ENCODE measurements around the gene CFB. TPM values are rescaled to one million over a fixed set of nuclear protein-coding genes. Genes with fewer than 3 reads are reported as not detected.
"Not testable (repeated sequence)": the region's sequence is repeated elsewhere in the genome, so short reads cannot be mapped to it uniquely, and the experiment has no call there.

CFB gene
- total RNA-seq, 1 experiment from 2014 or later = 0.31 TPM

DNA sequence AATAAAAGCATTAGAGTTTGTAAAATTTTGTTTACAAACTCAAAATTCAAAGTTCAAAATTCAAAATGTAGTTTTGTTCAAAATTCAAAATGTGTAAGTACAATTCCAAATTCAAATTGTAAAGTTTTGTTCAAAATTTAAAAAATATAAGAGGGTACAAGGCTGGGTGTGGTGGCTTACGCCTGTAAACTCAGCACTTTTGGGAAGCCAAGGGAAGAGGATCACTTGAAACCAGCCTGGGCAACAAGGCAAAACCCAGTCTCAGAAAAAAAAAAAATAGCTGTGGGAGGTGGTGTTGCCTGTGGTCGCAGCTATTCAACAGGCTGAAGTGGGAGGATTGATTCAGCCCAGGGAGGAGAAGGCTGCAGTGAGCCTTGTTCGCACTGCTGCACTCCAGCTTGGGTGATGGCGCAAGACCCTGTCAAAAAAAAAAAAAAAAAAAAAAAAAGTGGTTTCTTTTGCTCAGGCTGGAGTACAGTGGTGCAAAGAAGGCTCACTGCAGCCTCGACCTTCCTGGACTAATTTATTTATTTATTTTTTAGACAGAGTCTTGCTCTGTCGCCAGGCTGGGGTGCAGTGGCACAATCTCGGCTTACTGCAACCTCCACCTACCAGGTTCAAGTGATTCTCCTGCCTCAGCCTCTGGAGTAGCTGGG lies 38.6 kb upstream of the CFB start:
- H3K9me3 Mint-ChIP-seq = no peaks in the 10 kb centered on the region; a peak in 1 of 5 replicates
- Histone ChIP-seq H3K4me1 (ENCODE audit: insufficient read depth, low read length) (no peaks in the 10 kb centered on the region; the same call in 1 of the 2 replicates), H4K20me1 (ENCODE audit: control insufficient read depth, insufficient read depth, insufficient read length) (no peaks in the 10 kb centered on the region), H3K23me2 (ENCODE audit: insufficient read length, low read depth, low read length, poor library complexity, severe bottlenecking) (no peaks in the 10 kb centered on the region), H2BK5ac (ENCODE audit: insufficient read length, low read length) (no peak overlapping the region), H3K27ac (ENCODE audit: insufficient read length, low read depth, low read length) (no peak overlapping the region), H3K9me3 (ENCODE audit: control insufficient read depth, low read depth, low read length) (no peaks in the 10 kb centered on the region), H2AFZ (ENCODE audit: low read length) (no peak overlapping the region), H3K23ac (ENCODE audit: insufficient read length, low read depth, low read length) (no peak overlapping the region), H2BK15ac (ENCODE audit: low read depth, low read length) (no peak overlapping the region), H3K14ac (ENCODE audit: insufficient read depth, low read length) (no peak overlapping the region), H3K4ac (ENCODE audit: low read depth, low read length) (no peak overlapping the region), H3K79me2 (ENCODE audit: insufficient read depth, low read length) (no peaks in the 10 kb centered on the region), H3T11ph (ENCODE audit: low read length) (no peak overlapping the region), H3K18ac (ENCODE audit: insufficient read length, low read depth, low read length) (no peak overlapping the region), H2BK20ac (ENCODE audit: low read depth, low read length, poor library complexity, severe bottlenecking) (no peak overlapping the region), H2BK120ac (ENCODE audit: low read depth, low read length, poor library complexity, severe bottlenecking) (no peak overlapping the region), H3K56ac (ENCODE audit: insufficient read length, low read depth, low read length) (no peak overlapping the region), H2AK5ac (ENCODE audit: insufficient read length, low read length) (no peak overlapping the region), H4K5ac (ENCODE audit: insufficient read length, low read depth, low read length) (no peak overlapping the region), H3K79me1 (ENCODE audit: insufficient read depth, low read depth, low read length, poor library complexity, severe bottlenecking) (no peaks in the 10 kb centered on the region), H4K91ac (ENCODE audit: insufficient read length, low read depth, low read length) (no peak overlapping the region), H3K4me2 (ENCODE audit: insufficient read depth, insufficient read length, low read length) (no peak overlapping the region), H4K8ac (replicated peaks; ENCODE audit: insufficient read length, low read depth, low read length) (no peak overlapping the region), H3K9ac (ENCODE audit: extremely low read depth, insufficient read length, low read length) (no peak overlapping the region), H2BK12ac (ENCODE audit: insufficient read length, low read depth, low read length) (no peak overlapping the region), H3K27me3 (ENCODE audit: insufficient read depth, low read length) (no peaks in the 10 kb centered on the region)
- no CpG with 5 or more reads among the region's 7 CpGs for WGBS (ENCODE audit: extremely low coverage, insufficient read length, low lambda C conversion rate)
- H3K36me3 Mint-ChIP-seq (ENCODE audit: insufficient read depth in 1 of 3, low read depth in 3 of 3) = no peaks in the 10 kb centered on the region
- no peak for DNase-seq
- H3K4me3 Mint-ChIP-seq = no peak overlapping the region
- peaks cover 17 to 23% of the 10 kb centered on the region in 2 experiments for H3K4me1 Mint-ChIP-seq
- no peak overlapping the region for H3K27ac Mint-ChIP-seq
- peaks cover under 1% of the 10 kb centered on the region for H3K27me3 Mint-ChIP-seq (ENCODE audit: low read depth)
- TF ChIP-seq, protein P1, sequence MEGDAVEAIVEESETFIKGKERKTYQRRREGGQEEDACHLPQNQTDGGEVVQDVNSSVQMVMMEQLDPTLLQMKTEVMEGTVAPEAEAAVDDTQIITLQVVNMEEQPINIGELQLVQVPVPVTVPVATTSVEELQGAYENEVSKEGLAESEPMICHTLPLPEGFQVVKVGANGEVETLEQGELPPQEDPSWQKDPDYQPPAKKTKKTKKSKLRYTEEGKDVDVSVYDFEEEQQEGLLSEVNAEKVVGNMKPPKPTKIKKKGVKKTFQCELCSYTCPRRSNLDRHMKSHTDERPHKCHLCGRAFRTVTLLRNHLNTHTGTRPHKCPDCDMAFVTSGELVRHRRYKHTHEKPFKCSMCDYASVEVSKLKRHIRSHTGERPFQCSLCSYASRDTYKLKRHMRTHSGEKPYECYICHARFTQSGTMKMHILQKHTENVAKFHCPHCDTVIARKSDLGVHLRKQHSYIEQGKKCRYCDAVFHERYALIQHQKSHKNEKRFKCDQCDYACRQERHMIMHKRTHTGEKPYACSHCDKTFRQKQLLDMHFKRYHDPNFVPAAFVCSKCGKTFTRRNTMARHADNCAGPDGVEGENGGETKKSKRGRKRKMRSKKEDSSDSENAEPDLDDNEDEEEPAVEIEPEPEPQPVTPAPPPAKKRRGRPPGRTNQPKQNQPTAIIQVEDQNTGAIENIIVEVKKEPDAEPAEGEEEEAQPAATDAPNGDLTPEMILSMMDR (conservative IDR thresholded peaks at IDR 0.05) = no peak

DNA sequence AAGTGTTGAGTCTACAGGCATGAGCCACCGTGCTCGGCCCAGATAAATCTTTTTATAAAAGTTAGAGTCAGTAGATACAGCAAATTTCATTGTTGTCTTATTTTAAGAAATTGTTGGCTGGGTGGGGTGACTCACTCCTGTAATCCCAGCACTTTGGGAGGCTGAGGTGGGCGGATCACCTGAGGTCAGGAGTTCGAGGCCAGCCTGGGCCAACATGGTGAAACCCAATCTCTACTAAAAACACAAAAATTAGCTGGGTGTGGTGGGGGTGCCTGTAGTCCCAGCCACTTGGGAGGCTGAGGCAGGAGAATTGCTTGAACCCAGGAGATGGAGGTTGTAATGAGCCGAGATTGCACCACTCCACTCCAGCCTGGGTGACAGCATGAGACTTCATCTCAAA lies 37.6 kb upstream of the CFB start:
- H2BK5ac ChIP-seq (ENCODE audit: insufficient read length, low read length); H3K18ac ChIP-seq (ENCODE audit: insufficient read length, low read depth, low read length); H3K4me3 Mint-ChIP-seq; H3K23ac ChIP-seq (ENCODE audit: insufficient read length, low read depth, low read length); H3K56ac ChIP-seq (ENCODE audit: insufficient read length, low read depth, low read length); H2AK5ac ChIP-seq (ENCODE audit: insufficient read length, low read length); H3K14ac ChIP-seq (ENCODE audit: insufficient read depth, low read length); H4K5ac ChIP-seq (ENCODE audit: insufficient read length, low read depth, low read length); H2BK120ac ChIP-seq (ENCODE audit: low read depth, low read length, poor library complexity, severe bottlenecking); H2BK12ac ChIP-seq (ENCODE audit: insufficient read length, low read depth, low read length); H3K27ac ChIP-seq (ENCODE audit: insufficient read length, low read depth, low read length); H3K9me3 Mint-ChIP-seq; H2AFZ ChIP-seq (ENCODE audit: low read length); H4K8ac ChIP-seq (replicated peaks; ENCODE audit: insufficient read length, low read depth, low read length); H3K9ac ChIP-seq (ENCODE audit: extremely low read depth, insufficient read length, low read length); H3K23me2 ChIP-seq (ENCODE audit: insufficient read length, low read depth, low read length, poor library complexity, severe bottlenecking); H3T11ph ChIP-seq (ENCODE audit: low read length); H3K79me2 ChIP-seq (ENCODE audit: insufficient read depth, low read length); H3K36me3 Mint-ChIP-seq (ENCODE audit: insufficient read depth in 1 of 3, low read depth in 3 of 3); H3K27ac Mint-ChIP-seq; H3K4me1 ChIP-seq (ENCODE audit: insufficient read depth, low read length); H4K91ac ChIP-seq (ENCODE audit: insufficient read length, low read depth, low read length); DNase-seq; H2BK15ac ChIP-seq (ENCODE audit: low read depth, low read length); H3K27me3 Mint-ChIP-seq (ENCODE audit: low read depth); H3K27me3 ChIP-seq (ENCODE audit: insufficient read depth, low read length); H3K4me2 ChIP-seq (ENCODE audit: insufficient read depth, insufficient read length, low read length); H3K4ac ChIP-seq (ENCODE audit: low read depth, low read length); H3K9me3 ChIP-seq (ENCODE audit: control insufficient read depth, low read depth, low read length); H3K79me1 ChIP-seq (ENCODE audit: insufficient read depth, low read depth, low read length, poor library complexity, severe bottlenecking); H2BK20ac ChIP-seq (ENCODE audit: low read depth, low read length, poor library complexity, severe bottlenecking); H4K20me1 ChIP-seq (ENCODE audit: control insufficient read depth, insufficient read depth, insufficient read length): not testable (repeated sequence)
- no CpG with 5 or more reads among the region's 5 CpGs for WGBS (ENCODE audit: extremely low coverage, insufficient read length, low lambda C conversion rate)
- H3K4me1 Mint-ChIP-seq = peaks cover 11 to 17% of the 10 kb centered on the region in 2 experiments
